Measurements from ENCODE around the gene STMN1. TPM values are rescaled to one million over a fixed set of nuclear protein-coding genes. Genes with fewer than 3 reads are reported as not detected.

The STMN1 gene
- total RNA-seq, 1 experiment from 2014 or later: 368 TPM

DNA sequence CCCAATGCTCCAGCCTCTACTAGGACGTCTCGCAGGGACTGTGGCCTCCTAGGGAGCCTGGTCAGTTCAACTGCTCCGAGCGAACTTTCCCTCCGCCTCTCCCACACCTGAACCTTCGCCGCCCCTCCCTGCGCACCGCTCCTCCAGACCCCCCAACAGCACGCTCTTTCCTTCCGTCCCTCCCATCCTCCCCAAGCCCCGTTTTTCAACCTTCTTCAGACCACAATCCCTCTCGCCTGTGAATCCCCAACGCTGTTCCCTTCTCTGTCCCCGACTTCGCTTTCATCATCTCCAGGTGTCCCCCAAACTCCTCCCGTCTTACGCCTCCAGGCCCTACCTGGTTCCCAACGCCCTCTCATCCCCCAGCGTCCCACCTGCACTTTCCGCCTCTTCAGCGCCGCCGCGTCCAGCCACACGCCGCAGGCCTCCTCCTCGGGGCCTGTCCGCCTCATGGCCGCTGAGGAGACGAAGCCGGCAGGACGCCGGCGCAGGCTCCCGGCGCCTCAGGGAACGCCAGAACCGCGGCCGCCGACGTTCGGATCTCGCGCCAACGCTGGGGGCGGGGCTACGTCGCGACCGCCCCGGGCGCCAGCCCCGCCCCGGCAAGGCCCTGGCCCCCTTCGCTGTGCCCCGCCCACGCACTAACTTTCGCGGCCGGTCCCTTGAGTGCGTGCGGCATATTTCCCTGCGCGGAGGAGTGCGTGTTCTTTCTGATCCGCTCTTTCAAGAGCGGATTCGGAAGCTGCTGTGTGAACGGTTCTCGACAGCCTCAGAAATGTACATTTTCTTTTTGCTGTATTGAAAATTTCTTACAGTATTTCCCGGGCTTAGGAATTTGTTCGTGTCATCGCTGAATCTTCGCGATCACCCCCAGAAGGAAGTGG lies 47.1 kb downstream of the STMN1 start, which contains the start of gene AUNIP:
TSS of gene AUNIP (minus strand) at position 552 of the 884 bp plus-strand sequence. CDS start at position 452, 100 bp downstream.
- ChIA-PET CTCF (no interaction called here), RAD21 (ENCODE audit: low non-redundant PET in 1 of 2, low total read pairs in 2 of 2, uncharacterized antibody in 2 of 2, unreplicated experiment in 2 of 2) (no interaction called here), POLR2A (interaction anchor here (1.0 kb wide), 1 partner anchor 16 kb away, joined by 3 read pairs; the partner anchor contains the start of gene PAQR7)
- Histone ChIP-seq H4K20me1 (ENCODE audit: insufficient read depth) (0 out of 2 replicates have a peak, but pooled peaks cover 3% of the 10 kb centered on the region), H2AFZ (ENCODE audit: low read depth, low read length, poor library complexity, severe bottlenecking) (no peak within 1 kb of the TSS), H3K79me2 (ENCODE audit: insufficient read depth, low read length) (peaks cover 50% of the 10 kb centered on the region), H3K4me1 (ENCODE audit: control insufficient read depth in 1 of 2, insufficient read depth in 2 of 2, low read length in 2 of 2) (peaks cover 30 to 51% of the 10 kb centered on the region in 2 experiments), H3K36me3 (ENCODE audit: control insufficient read depth in 1 of 2, insufficient read depth in 2 of 2, low read length in 2 of 2) (0 out of 4 replicates have a peak, but pooled peaks cover 0 to 6% of the 10 kb centered on the region in 2 experiments), H3K9me2 (ENCODE audit: insufficient read depth) (no peaks in the 10 kb centered on the region), H3K9ac (ENCODE audit: low read length) (peak within 1 kb of the TSS; percentile 99), H3K27me3 (ENCODE audit: insufficient read depth, low read length) (no peaks in the 10 kb centered on the region), H3K4me3 (replicated peaks in 1 of 2; ENCODE audit: low read depth in 1 of 2, low read length in 2 of 2) (peak within 1 kb of the TSS; percentile 97 to 99), H3K27ac (ENCODE audit: low read depth, low read length) (peak within 1 kb of the TSS; percentile 81), H3K9me3 (ENCODE audit: control insufficient read depth in 1 of 2, insufficient read depth in 1 of 2, low read depth in 1 of 2, low read length in 2 of 2) (no peaks in the 10 kb centered on the region), H3K4me2 (ENCODE audit: low read length) (peak within 1 kb of the TSS; percentile 98)
- ATAC-seq (peak; percentile 83), DNase-seq (ENCODE audit: low read depth, low spot score) (peak; percentile 74)
- BruUV-seq (replicated peaks): no TSS peak
- intact Hi-C loops (cut with micrococcal nuclease): loop anchor here (2.0 kb wide), 1 partner anchor 34 kb away; no protein-coding TSS in a partner anchor
- TF ChIP-seq ZFX (IDR thresholded peaks at IDR 0.05) (peak; percentile 80), EGR1 (IDR thresholded peaks at IDR 0.05; ENCODE audit: low read depth) (peak; percentile 97), CBX3 (IDR thresholded peaks at IDR 0.05; ENCODE audit: low read depth) (no peak; the same call in none of the 2 replicates), MAX (IDR thresholded peaks at IDR 0.05) (peak; percentile 93), POLR2AphosphoS5 (IDR thresholded peaks at IDR 0.05; ENCODE audit: low read depth, low read length) (peak; percentile 88), YY1 (IDR thresholded peaks at IDR 0.05; ENCODE audit: extremely low read depth, insufficient replicate concordance, low read depth, low read length) (peak; percentile 47), POLR2A (IDR thresholded peaks at IDR 0.05; ENCODE audit: borderline replicate concordance, extremely low read depth, insufficient read depth, insufficient read length) (peak; percentile 79), SIN3A (IDR thresholded peaks at IDR 0.05; ENCODE audit: low read depth) (peak; percentile 96), SP1 (IDR thresholded peaks at IDR 0.05; ENCODE audit: low read depth) (peak; percentile 67)
- TF ChIP-seq, protein P1, sequence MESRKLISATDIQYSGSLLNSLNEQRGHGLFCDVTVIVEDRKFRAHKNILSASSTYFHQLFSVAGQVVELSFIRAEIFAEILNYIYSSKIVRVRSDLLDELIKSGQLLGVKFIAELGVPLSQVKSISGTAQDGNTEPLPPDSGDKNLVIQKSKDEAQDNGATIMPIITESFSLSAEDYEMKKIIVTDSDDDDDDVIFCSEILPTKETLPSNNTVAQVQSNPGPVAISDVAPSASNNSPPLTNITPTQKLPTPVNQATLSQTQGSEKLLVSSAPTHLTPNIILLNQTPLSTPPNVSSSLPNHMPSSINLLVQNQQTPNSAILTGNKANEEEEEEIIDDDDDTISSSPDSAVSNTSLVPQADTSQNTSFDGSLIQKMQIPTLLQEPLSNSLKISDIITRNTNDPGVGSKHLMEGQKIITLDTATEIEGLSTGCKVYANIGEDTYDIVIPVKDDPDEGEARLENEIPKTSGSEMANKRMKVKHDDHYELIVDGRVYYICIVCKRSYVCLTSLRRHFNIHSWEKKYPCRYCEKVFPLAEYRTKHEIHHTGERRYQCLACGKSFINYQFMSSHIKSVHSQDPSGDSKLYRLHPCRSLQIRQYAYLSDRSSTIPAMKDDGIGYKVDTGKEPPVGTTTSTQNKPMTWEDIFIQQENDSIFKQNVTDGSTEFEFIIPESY (IDR thresholded peaks at IDR 0.05; ENCODE audit: extremely low read depth, insufficient replicate concordance, low read length): no peak
- TF ChIP-seq, protein P2, sequence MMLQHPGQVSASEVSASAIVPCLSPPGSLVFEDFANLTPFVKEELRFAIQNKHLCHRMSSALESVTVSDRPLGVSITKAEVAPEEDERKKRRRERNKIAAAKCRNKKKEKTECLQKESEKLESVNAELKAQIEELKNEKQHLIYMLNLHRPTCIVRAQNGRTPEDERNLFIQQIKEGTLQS (IDR thresholded peaks at IDR 0.05): no peak
